H1 (cell line): ENCODE data around the gene MYBPH. TPM values are rescaled to one million over a fixed set of nuclear protein-coding genes. Genes with fewer than 3 reads are reported as not detected.

Source experiments
- CTCF ChIA-PET: fragments of 300-600 bp; sonication (Branson Sonifier 250); formaldehyde crosslinking; loops from one replicate; lab custom pipeline; 2021; ENCODE audit not compliant: partially characterized antibody; lab: Charles Lee
- POLR2A ChIA-PET: fragments of 300-600 bp; sonication (Branson Sonifier 250); formaldehyde crosslinking; loops from one replicate; lab custom pipeline; 2021; ENCODE audit warnings: inconsistent platforms; ENCODE audit not compliant: partially characterized antibody; lab: Charles Lee
- DNase-seq, 2 experiments: peaks; one replicate each; pipeline versions ENCODE4 v3.0.0 to v3.0.0-alpha.2; 2010 to 2022; ENCODE audit warnings: low spot score in 2 of 2, low read depth in 1 of 2, mixed read lengths in 1 of 2
- FAIRE-seq: peaks from 2 replicates; lab custom pipeline; 2011; peaks lifted over from hg19 to GRCh38; lab: Jason Lieb, UNC
- H2AFZ ChIP-seq: 2 replicates; pipeline ENCODE4 v1.8.1; 2012; ENCODE audit warnings: low read length, inconsistent platforms
- H2AK5ac ChIP-seq: 2 replicates; pipeline ENCODE4 v1.6.1; 2013; ENCODE audit warnings: low read depth, low read length
- H2BK120ac ChIP-seq: replicated peaks from 2 replicates; pipeline ENCODE3; 2013; ENCODE audit warnings: low read depth, low read length, inconsistent platforms
- H2BK12ac ChIP-seq: 2 replicates; pipeline ENCODE4 v1.6.1; 2013; ENCODE audit warnings: low read depth, low read length
- H2BK15ac ChIP-seq: 2 replicates; pipeline ENCODE4 v1.6.1; 2013; ENCODE audit warnings: low read length
- H2BK20ac ChIP-seq: 2 replicates; pipeline ENCODE4 v1.6.1; 2013; ENCODE audit warnings: low read length
- H2BK5ac ChIP-seq: 2 replicates; pipeline ENCODE4 v1.6.1; 2013; ENCODE audit warnings: low read depth, low read length
- H3K14ac ChIP-seq: 2 replicates; pipeline ENCODE4 v1.6.1; 2013; ENCODE audit warnings: inconsistent platforms; ENCODE audit not compliant: insufficient read length
- H3K18ac ChIP-seq: 2 replicates; pipeline ENCODE4 v1.6.1; 2013; ENCODE audit warnings: low read length; ENCODE audit errors: extremely low read depth
- H3K23ac ChIP-seq: 2 replicates; pipeline ENCODE4 v1.6.1; 2013; ENCODE audit warnings: inconsistent platforms; ENCODE audit not compliant: insufficient read length
- H3K23me2 ChIP-seq: 2 replicates; pipeline ENCODE4 v1.6.1; 2013; ENCODE audit warnings: low read depth, low read length
- H3K27ac ChIP-seq: 2 replicates; pipeline ENCODE4 v1.6.1; 2011; ENCODE audit warnings: low read depth, low read length, inconsistent platforms
- H3K27me3 ChIP-seq, 4 experiments: replicated peaks in 1 of 4; 1 replicate in 1 of 4; 2 replicates in 3 of 4; pipeline versions ENCODE4 v1.6.1 to v1.8.1; 2011 to 2013; ENCODE audit warnings: low read length in 3 of 4, mild to moderate bottlenecking in 3 of 4, inconsistent platforms in 2 of 4, mixed read lengths in 2 of 4, moderate library complexity in 1 of 4; ENCODE audit not compliant: control insufficient read depth in 3 of 4, insufficient read depth in 3 of 4; ENCODE audit errors: extremely low read depth in 1 of 4
- H3K36me3 ChIP-seq, 4 experiments: 2 replicates each; pipeline versions ENCODE4 v1.6.1 to v1.8.1; 2011 to 2013; ENCODE audit warnings: mild to moderate bottlenecking in 4 of 4, low read length in 3 of 4, moderate library complexity in 2 of 4, control low read depth in 1 of 4, inconsistent platforms in 1 of 4; ENCODE audit not compliant: insufficient read depth in 4 of 4, control insufficient read depth in 2 of 4
- H3K4ac ChIP-seq: replicated peaks from 2 replicates; pipeline ENCODE3; 2013; ENCODE audit warnings: low read length, low read depth, mixed read lengths, inconsistent platforms; ENCODE audit not compliant: insufficient read length
- H3K4me1 ChIP-seq, 4 experiments: replicated peaks in 1 of 4; 1 replicate in 1 of 4; 2 replicates in 3 of 4; pipeline versions ENCODE4 v1.6.1 to v1.8.1; 2011 to 2013; ENCODE audit warnings: low read length in 3 of 4, inconsistent platforms in 2 of 4, mixed read lengths in 1 of 4; ENCODE audit not compliant: insufficient read depth in 4 of 4, control insufficient read depth in 3 of 4
- H3K4me2 ChIP-seq, 2 experiments: 2 replicates each; pipeline versions ENCODE4 v1.6.1 to v1.8.1; 2011 to 2013; ENCODE audit warnings: low read depth in 2 of 2, low read length in 2 of 2, control low read depth in 1 of 2, inconsistent platforms in 1 of 2, mild to moderate bottlenecking in 1 of 2; ENCODE audit not compliant: insufficient read depth in 1 of 2
- H3K4me3 ChIP-seq, 4 experiments: fragments of 200-600, 300-600 bp in 1 of 4; sonication (generic), shearing (Covaris generic), sonication (Bioruptor Twin) in 1 of 4; 2 replicates each; pipeline versions ENCODE4 v1.5.1 to v1.8.1; 2011 to 2016; ENCODE audit warnings: low read length in 4 of 4, low read depth in 3 of 4, control low read depth in 2 of 4, inconsistent platforms in 2 of 4, mild to moderate bottlenecking in 2 of 4, mixed read lengths in 1 of 4, moderate library complexity in 1 of 4; ENCODE audit not compliant: insufficient read depth in 2 of 4; ENCODE audit errors: extremely low read depth in 1 of 4
- H3K56ac ChIP-seq: replicated peaks from 2 replicates; pipeline ENCODE3; 2013; ENCODE audit warnings: low read depth, mild to moderate bottlenecking, mixed read lengths, low read length, inconsistent platforms; ENCODE audit not compliant: insufficient read length
- H3K79me1 ChIP-seq: 2 replicates; pipeline ENCODE4 v1.6.1; 2013; ENCODE audit warnings: low read depth, low read length, control low read depth
- H3K79me2 ChIP-seq, 2 experiments: 2 replicates each; pipeline versions ENCODE4 v1.6.1 to v1.8.1; 2012 to 2013; ENCODE audit warnings: low read length in 2 of 2, mild to moderate bottlenecking in 2 of 2, inconsistent platforms in 1 of 2; ENCODE audit not compliant: insufficient read depth in 2 of 2, control insufficient read depth in 1 of 2
- H3K9ac ChIP-seq, 4 experiments: replicated peaks in 1 of 4; 1 replicate in 1 of 4; 2 replicates in 3 of 4; pipeline versions ENCODE4 v1.6.1 to v1.8.1; 2011 to 2013; ENCODE audit warnings: low read depth in 3 of 4, low read length in 3 of 4, control low read depth in 2 of 4, mild to moderate bottlenecking in 2 of 4, moderate library complexity in 2 of 4, inconsistent platforms in 1 of 4; ENCODE audit errors: extremely low read depth in 1 of 4
- H3K9me3 ChIP-seq, 2 experiments: 2 replicates each; pipeline versions ENCODE4 v1.6.1 to v1.8.1; 2012 to 2013; ENCODE audit warnings: mild to moderate bottlenecking in 2 of 2, moderate library complexity in 2 of 2, control low read depth in 1 of 2, inconsistent platforms in 1 of 2, low read depth in 1 of 2, low read length in 1 of 2, mixed read lengths in 1 of 2; ENCODE audit not compliant: insufficient read depth in 2 of 2
- H4K20me1 ChIP-seq, 2 experiments: replicated peaks in 1 of 2; 2 replicates each; pipeline versions ENCODE3 to v1.8.1; 2011 to 2013; ENCODE audit warnings: inconsistent platforms in 2 of 2, low read length in 2 of 2, mild to moderate bottlenecking in 1 of 2; ENCODE audit not compliant: insufficient read depth in 2 of 2, control insufficient read depth in 1 of 2
- H4K5ac ChIP-seq: 2 replicates; pipeline ENCODE4 v1.6.1; 2013; ENCODE audit warnings: low read length, low read depth, mixed read lengths, inconsistent platforms; ENCODE audit not compliant: insufficient read length
- H4K8ac ChIP-seq: 2 replicates; pipeline ENCODE4 v1.8.0; 2013; ENCODE audit warnings: mild to moderate bottlenecking, moderate library complexity, low read length, inconsistent platforms; ENCODE audit not compliant: insufficient read depth; ENCODE audit errors: extremely low read depth
- H4K91ac ChIP-seq: replicated peaks from 2 replicates; pipeline ENCODE3; 2013; ENCODE audit warnings: low read length, mixed read lengths, inconsistent platforms; ENCODE audit not compliant: insufficient read length
- CHD1 ChIP-seq: IDR thresholded peaks from 2 replicates; pipeline ENCODE4 v1.6.1; 2012; ENCODE audit warnings: low read depth, low read length, improper control_type of control experiment
- HDAC2 ChIP-seq, 2 experiments: fragments of 300-600 bp in 1 of 2; sonication (generic) in 1 of 2; IDR thresholded peaks; 2 replicates each; pipeline ENCODE4 v1.6.1; 2011 to 2012; ENCODE audit warnings: low read depth in 2 of 2, low read length in 2 of 2, mild to moderate bottlenecking in 2 of 2, moderate library complexity in 2 of 2, borderline replicate concordance in 1 of 2, inconsistent platforms in 1 of 2
- KDM5A ChIP-seq: fragments of 200-600 bp; IDR thresholded peaks from 2 replicates; pipeline ENCODE4 v1.7.1; 2012; ENCODE audit warnings: mild to moderate bottlenecking, low read length, inconsistent platforms, mixed read lengths
- RAD21 ChIP-seq, 2 experiments: IDR thresholded peaks in 1 of 2; conservative IDR thresholded peaks in 1 of 2; 2 replicates each; pipeline ENCODE4 v1.6.1; 2011; ENCODE audit warnings: low read depth in 2 of 2, low read length in 2 of 2, improper control_type of control experiment in 1 of 2, inconsistent platforms in 1 of 2, mild to moderate bottlenecking in 1 of 2, moderate library complexity in 1 of 2
- SIRT6 ChIP-seq: IDR thresholded peaks from one replicate; pipeline ENCODE4 v1.7.1; 2012; ENCODE audit warnings: low read length, inconsistent platforms
- SIX5 ChIP-seq: IDR thresholded peaks from 2 replicates; pipeline ENCODE4 v1.6.1; 2011; ENCODE audit warnings: mild to moderate bottlenecking, low read depth, low read length
- WGBS, 2 experiments: shearing (Covaris generic) in 1 of 2; methylation state at CpG; one replicate each; pipeline versions ENCODE4 v1.1.6 to v1.1.7; 2013 to 2015; ENCODE audit warnings: low lambda C conversion rate in 2 of 2, mixed read lengths in 2 of 2, inconsistent platforms in 1 of 2, low coverage in 1 of 2, missing lambda C conversion rate in 1 of 2; ENCODE audit not compliant: insufficient replicate concordance in 2 of 2, insufficient coverage in 1 of 2, insufficient read length in 1 of 2; ENCODE audit errors: extremely low coverage in 1 of 2, missing lambda C conversion rate in 1 of 2; 5-methylcytosine and 5-hydroxymethylcytosine counted together
- polyA plus RNA-seq, 7 experiments: library from polyadenylated mRNA; depleted of rRNA in 3 of 7; stranded (reverse) in 5 of 7; unstranded in 2 of 7; fragments of >200 nt in 5 of 7; fragments of 200-250 nt in 2 of 7; gene quantifications; 1 replicate in 5 of 7; 2 replicates in 1 of 7; 4 replicates in 1 of 7; pipeline versions ENCODE4 v1.2.1 to v1.2.3, GENCODE V29; 2011 to 2013; ENCODE audit warnings: missing spikeins in 2 of 7, mixed read lengths in 2 of 7
- total RNA-seq: library from RNA; stranded (reverse); fragmentation: NEBNext Ultra II Directional; extraction: Animal tissue kit (Norgen Biotek cat#: 25700); gene quantifications from 2 replicates; pipeline ENCODE4 v1.2.1, GENCODE V29; 2021
- TF ChIP-seq, protein P1 (sequence below): IDR thresholded peaks from 2 replicates; pipeline ENCODE4 v1.6.1; 2011; ENCODE audit warnings: low read length, improper control_type of control experiment
- TF ChIP-seq, protein P2 (sequence below), 3 experiments: IDR thresholded peaks; 1 replicate in 2 of 3; 2 replicates in 1 of 3; pipeline versions ENCODE4 v1.5.1 to v1.6.1; 2011; ENCODE audit warnings: low read length in 3 of 3, mild to moderate bottlenecking in 3 of 3, inconsistent platforms in 2 of 3, low read depth in 1 of 3, moderate library complexity in 1 of 3; ENCODE audit not compliant: insufficient read depth in 1 of 3; ENCODE audit errors: control extremely low read depth in 1 of 3

Gene MYBPH
- total and polyA plus RNA-seq, 2 of the 8 experiments (the other 6 are each of a cell fraction or from before 2014, with no cell fraction given): not detected

DNA sequence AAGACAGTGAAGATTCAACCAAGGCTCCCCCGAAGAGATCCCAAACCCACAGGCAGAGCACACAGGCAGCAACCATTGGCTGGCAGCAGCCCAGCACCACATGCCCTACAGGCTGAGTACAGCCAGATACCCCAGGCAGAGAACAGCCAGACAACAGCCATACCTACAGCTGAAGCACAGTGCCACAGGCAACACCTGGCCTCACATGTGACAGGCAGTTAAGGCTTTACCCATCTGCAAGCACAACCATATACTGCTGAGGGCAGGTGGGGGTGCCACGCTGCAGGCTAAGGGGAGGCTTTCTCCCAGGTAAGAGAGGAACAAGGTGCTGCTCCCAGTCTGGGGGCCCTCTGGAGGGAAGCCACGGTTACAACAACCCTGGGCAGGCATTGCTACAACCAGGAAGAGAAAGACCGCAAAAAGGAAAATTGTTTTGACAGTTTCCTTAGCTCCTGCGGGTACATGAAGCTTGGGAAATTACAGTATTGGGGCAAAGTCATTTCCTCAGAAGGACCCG, 41.6 kb upstream of the MYBPH start:
- H3K9ac ChIP-seq: no peak overlapping the region
- no peak overlapping the region for H2BK120ac ChIP-seq
- no peaks in the 10 kb centered on the region for H3K79me1 ChIP-seq
- no peak overlapping the region for H2AK5ac ChIP-seq
- H4K8ac ChIP-seq: no peak overlapping the region
- H2AFZ ChIP-seq: no peak overlapping the region
- ChIA-PET CTCF (interaction anchor here (0.6 to 18.1 kb wide), 43 partner anchors 8 to 472 kb away, joined by 3 to 479 read pairs (median 17); partner anchors contain the start of genes ADORA1, CHI3L1, CHIT1 and MYBPH), POLR2A (interaction anchor here (1.3 to 1.5 kb wide), 3 partner anchors 8 to 99 kb away, joined by 3 to 4 read pairs (median 4); no protein-coding TSS in a partner anchor)
- no peak overlapping the region for H2BK20ac ChIP-seq
- 67% methylated on average over 6 of the region's 6 CpGs; no CpG with 5 or more reads in 1 of the 2 experiments for WGBS, 2 experiments
- H3K79me2 ChIP-seq: no peaks in the 10 kb centered on the region
- no peak overlapping the region for H3K4me3 ChIP-seq
- H3K14ac ChIP-seq: no peak overlapping the region
- peak overlapping the region; percentile 73; the same call in 1 of the 2 replicates for H3K18ac ChIP-seq
- no peaks in the 10 kb centered on the region for H3K23me2 ChIP-seq
- H2BK15ac ChIP-seq: 0 out of 2 replicates have a peak overlapping the region, but pooled peaks have one; percentile 82
- H3K9me3 ChIP-seq: no peaks in the 10 kb centered on the region
- H3K4ac ChIP-seq: no peak overlapping the region
- no peaks in the 10 kb centered on the region for H3K27me3 ChIP-seq
- no peaks in the 10 kb centered on the region for H4K20me1 ChIP-seq
- H4K91ac ChIP-seq: peak overlapping the region; percentile 63
- peak overlapping the region; percentile 35 for H3K56ac ChIP-seq
- FAIRE-seq (no peak), DNase-seq (peak in 1 of 2 experiments; percentile 70)
- peak overlapping the region in 1 of 2 experiments; percentile 39; a peak in 1 of 4 replicates for H3K4me2 ChIP-seq
- no peak overlapping the region for H4K5ac ChIP-seq
- no peak overlapping the region for H3K23ac ChIP-seq
- peaks cover 0 to 12% (median 11%) of the 10 kb centered on the region in 4 experiments; a peak in 6 of 7 replicates for H3K4me1 ChIP-seq
- H2BK12ac ChIP-seq: peak overlapping the region; percentile 82; the same call in 1 of the 2 replicates
- no peaks in the 10 kb centered on the region for H3K36me3 ChIP-seq
- H3K27ac ChIP-seq: no peak overlapping the region
- no peak overlapping the region for H2BK5ac ChIP-seq
- TF ChIP-seq RAD21 (IDR thresholded peaks at IDR 0.05 in 1 of 2, conservative IDR thresholded peaks at IDR 0.05 in 1 of 2; ENCODE audit: low read depth in 2 of 2, low read length in 2 of 2) (peak; percentile 44 to 50), CHD1 (no peak), SIRT6 (no peak), HDAC2 (IDR thresholded peaks at IDR 0.05; ENCODE audit: borderline replicate concordance in 1 of 2, low read depth in 2 of 2, low read length in 2 of 2) (no peak), SIX5 (no peak), KDM5A (no peak)
- TF ChIP-seq, protein P1, sequence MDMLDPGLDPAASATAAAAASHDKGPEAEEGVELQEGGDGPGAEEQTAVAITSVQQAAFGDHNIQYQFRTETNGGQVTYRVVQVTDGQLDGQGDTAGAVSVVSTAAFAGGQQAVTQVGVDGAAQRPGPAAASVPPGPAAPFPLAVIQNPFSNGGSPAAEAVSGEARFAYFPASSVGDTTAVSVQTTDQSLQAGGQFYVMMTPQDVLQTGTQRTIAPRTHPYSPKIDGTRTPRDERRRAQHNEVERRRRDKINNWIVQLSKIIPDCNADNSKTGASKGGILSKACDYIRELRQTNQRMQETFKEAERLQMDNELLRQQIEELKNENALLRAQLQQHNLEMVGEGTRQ: no peak
- TF ChIP-seq, protein P2, sequence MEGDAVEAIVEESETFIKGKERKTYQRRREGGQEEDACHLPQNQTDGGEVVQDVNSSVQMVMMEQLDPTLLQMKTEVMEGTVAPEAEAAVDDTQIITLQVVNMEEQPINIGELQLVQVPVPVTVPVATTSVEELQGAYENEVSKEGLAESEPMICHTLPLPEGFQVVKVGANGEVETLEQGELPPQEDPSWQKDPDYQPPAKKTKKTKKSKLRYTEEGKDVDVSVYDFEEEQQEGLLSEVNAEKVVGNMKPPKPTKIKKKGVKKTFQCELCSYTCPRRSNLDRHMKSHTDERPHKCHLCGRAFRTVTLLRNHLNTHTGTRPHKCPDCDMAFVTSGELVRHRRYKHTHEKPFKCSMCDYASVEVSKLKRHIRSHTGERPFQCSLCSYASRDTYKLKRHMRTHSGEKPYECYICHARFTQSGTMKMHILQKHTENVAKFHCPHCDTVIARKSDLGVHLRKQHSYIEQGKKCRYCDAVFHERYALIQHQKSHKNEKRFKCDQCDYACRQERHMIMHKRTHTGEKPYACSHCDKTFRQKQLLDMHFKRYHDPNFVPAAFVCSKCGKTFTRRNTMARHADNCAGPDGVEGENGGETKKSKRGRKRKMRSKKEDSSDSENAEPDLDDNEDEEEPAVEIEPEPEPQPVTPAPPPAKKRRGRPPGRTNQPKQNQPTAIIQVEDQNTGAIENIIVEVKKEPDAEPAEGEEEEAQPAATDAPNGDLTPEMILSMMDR (IDR thresholded peaks at IDR 0.05; ENCODE audit: control extremely low read depth in 1 of 3, insufficient read depth in 1 of 3, low read depth in 1 of 3, low read length in 3 of 3): peak; percentile 41 to 61 (median 57)
